NB4 (cell line): Measurements from ENCODE around the gene SETDB1.

Experiments
- DNase-seq: peaks from one replicate; pipeline ENCODE4 v3.0.0; 2010; ENCODE audit warnings: low read depth
- H3K4me3 ChIP-seq: one replicate; pipeline ENCODE4 v1.5.1; 2011; ENCODE audit warnings: mild to moderate bottlenecking, low read depth, low read length, moderate library complexity
- CTCF ChIP-seq: IDR thresholded peaks from one replicate; pipeline ENCODE4 v1.5.1; 2012; ENCODE audit warnings: low read depth, low read length
- MAX ChIP-seq: IDR thresholded peaks from 2 replicates; pipeline ENCODE4 v1.6.1; 2011; ENCODE audit warnings: low read depth, low read length
- MYC ChIP-seq: IDR thresholded peaks from 2 replicates; pipeline ENCODE4 v1.6.1; 2011; ENCODE audit warnings: low read depth, low read length
- POLR2A ChIP-seq: IDR thresholded peaks from 2 replicates; pipeline ENCODE4 v1.6.1; 2011; ENCODE audit warnings: mild to moderate bottlenecking; ENCODE audit not compliant: insufficient read length; ENCODE audit errors: extremely low read depth

The SETDB1 gene

DNA sequence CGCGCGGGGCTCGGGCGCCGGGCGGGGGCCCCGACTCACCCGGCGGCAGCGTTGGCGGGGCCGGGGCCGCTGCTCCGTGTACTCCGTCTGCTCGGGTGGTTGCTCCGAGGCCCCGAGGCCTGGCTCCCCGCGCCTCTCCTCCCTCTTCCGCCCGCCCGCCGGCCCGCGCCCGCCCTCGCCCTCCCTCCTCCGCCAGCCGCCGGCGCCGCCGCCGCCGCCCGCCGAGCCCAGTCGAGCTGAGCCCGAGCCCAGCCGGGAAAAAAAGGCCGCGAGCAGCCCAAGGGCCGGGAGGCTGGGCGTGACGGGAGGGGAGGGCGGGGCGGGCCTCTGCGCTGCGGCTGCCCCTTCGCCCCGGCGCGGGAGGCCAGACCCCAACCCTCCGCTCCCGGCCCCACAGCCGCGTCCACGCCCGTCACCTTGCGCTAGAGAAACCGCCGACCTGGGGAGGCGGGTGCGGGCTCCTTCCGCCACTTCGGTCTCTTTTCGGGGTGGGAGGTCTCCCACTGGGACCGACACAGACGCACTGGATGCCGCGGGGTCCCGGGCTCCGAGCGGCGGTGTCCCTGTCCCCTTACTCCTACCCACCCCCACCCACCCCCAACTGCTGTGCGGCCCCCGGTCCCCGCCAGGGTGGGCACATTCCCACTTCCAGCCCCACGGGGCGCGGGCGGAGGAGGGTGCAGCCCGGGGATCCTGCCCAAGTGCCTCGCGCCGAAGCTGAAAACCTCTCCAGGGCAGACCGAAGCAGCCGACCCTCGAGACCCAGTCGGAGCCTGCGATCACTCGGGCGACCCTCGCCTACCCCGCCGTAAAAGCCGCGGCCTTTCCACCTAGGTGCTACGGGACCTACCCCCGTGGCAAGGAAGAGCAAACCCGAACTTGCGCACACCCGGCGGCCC lies 48.7 kb downstream of the SETDB1 start, which contains the start of gene CERS2:
CERS2 (minus strand) TSS at position 256 of the 899 bp plus-strand sequence. CDS start 5,745 bp downstream, outside the sequence.
- peak; percentile 85 for DNase-seq
- H3K4me3 ChIP-seq, result peak within 1 kb of the TSS; percentile 93
- TF ChIP-seq POLR2A (peak; percentile 40), MAX (no peak)

DNA sequence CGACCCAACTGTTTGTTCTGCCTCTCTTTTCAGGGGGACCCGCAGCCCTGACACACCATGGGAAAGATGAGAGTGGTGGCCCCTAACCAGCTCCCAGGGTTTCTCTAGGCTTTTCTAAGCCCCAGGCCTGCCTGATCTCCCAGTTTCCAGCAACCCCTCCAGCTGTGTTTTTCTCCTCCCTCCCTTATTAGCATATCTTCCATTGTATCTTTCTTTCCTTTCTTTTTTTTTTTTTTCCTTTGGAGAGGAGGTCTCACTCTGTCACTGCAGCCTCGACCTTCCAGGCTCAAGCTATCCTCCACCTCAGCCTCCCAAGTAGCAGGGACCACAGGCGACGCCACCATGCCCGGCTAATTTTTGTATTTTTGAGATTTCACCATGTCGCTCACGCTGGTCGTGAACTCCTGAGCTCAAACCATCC lies 50.2 kb downstream of the SETDB1 start:
- no peak for DNase-seq
- peak overlapping the region; percentile 50 for H3K4me3 ChIP-seq
- no peak for TF ChIP-seq POLR2A

- peak overlapping the region; percentile 50 for H3K4me3 ChIP-seq
- no peak for TF ChIP-seq CTCF
- peak; percentile 71 for TF ChIP-seq POLR2A
- peak; percentile 64; the same call in 1 of the 2 replicates for TF ChIP-seq MYC
- 0 out of 2 replicates have a peak, but pooled peaks have one; percentile 34 for TF ChIP-seq MAX
- DNase-seq, result peak; percentile 96
These were observed 50.9 kb downstream of the SETDB1 start for GRCh38 chr1:150976879-150977694.

- no peak overlapping the region for H3K4me3 ChIP-seq
- peak; percentile 100 for TF ChIP-seq CTCF
- TF ChIP-seq MYC, result peak; percentile 39; the same call in 1 of the 2 replicates
- no peak for TF ChIP-seq POLR2A
- no peak; the same call in 1 of the 2 replicates for TF ChIP-seq MAX
- peak; percentile 88 for DNase-seq
These were observed 53.2 kb downstream of the SETDB1 start for GRCh38 chr1:150979092-150980056.

GRCh38 chr1:150981177-150981804 lies 55.1 kb downstream of the SETDB1 start:
- H3K4me3 ChIP-seq, result no peak overlapping the region
- no peak for TF ChIP-seq MYC
- TF ChIP-seq MAX, result no peak
- no peak for TF ChIP-seq CTCF
- TF ChIP-seq POLR2A, result no peak
- DNase-seq, result peak; percentile 59
